Uterus (tissue), 4 donors: ENCODE measurements around the gene SCAF4. TPM values are rescaled to one million over a fixed set of nuclear protein-coding genes. Genes with fewer than 3 reads are reported as not detected.
"Not testable (repeated sequence)": the region's sequence is repeated elsewhere in the genome, so short reads cannot be mapped to it uniquely, and the experiment has no call there.

ENCODE experiments used
- DNase-seq, 2 donors: peaks; one replicate each; pipeline ENCODE4 v3.0.0-alpha.2; 2019 to 2020
- H3K27ac ChIP-seq, 2 donors: fragments of 200-600 bp; sonication (generic); 1 replicate in 1 of 2; 2 replicates in 1 of 2; pipeline ENCODE4 v1.5.1; 2016 to 2018
- H3K27me3 ChIP-seq, 2 donors: fragments of 200-600 bp; sonication (generic); one replicate each; pipeline ENCODE4 v1.5.1; 2018 to 2019; ENCODE audit warnings: control low read depth in 1 of 2
- H3K36me3 ChIP-seq, 2 donors: fragments of 200-600 bp; sonication (generic); one replicate each; pipeline ENCODE4 v1.5.1; 2019; ENCODE audit warnings: control low read depth in 1 of 2
- H3K4me1 ChIP-seq, 2 donors: fragments of 200-600 bp; sonication (generic); one replicate each; pipeline ENCODE4 v1.5.1; 2018 to 2019; ENCODE audit warnings: control low read depth in 1 of 2
- H3K4me3 ChIP-seq, 2 donors: fragments of 200-600 bp; sonication (generic); 1 replicate in 1 of 2; 2 replicates in 1 of 2; pipeline ENCODE4 v1.5.1; 2018 to 2019; ENCODE audit warnings: mild to moderate bottlenecking in 1 of 2
- H3K9me3 ChIP-seq, 2 donors: fragments of 200-600 bp; sonication (generic); one replicate each; pipeline ENCODE4 v1.5.1; 2019; ENCODE audit warnings: control low read depth in 1 of 2
- POLR2A ChIP-seq, 2 donors: fragments of 450-650 bp; IDR thresholded peaks; one replicate each; pipeline ENCODE4 v1.6.1; 2016; ENCODE audit warnings: antibody characterized with exemption in 2 of 2, mild to moderate bottlenecking in 1 of 2, moderate library complexity in 1 of 2
- intact Hi-C: fragments of 100-400 bp; cut with DNase I; formaldehyde crosslinking; loops from one replicate; pipeline ENCODE4 v1.15.1; 2023; ENCODE audit warnings: low total_unique reads
- total RNA-seq, 4 donors: library from RNA; depleted of rRNA in 3 of 4; stranded (reverse); fragments of >200 nt in 3 of 4; gene quantifications; one replicate each; pipeline versions ENCODE4 v1.1.0 to v1.2.4, GENCODE V29; 2014 to 2023
- TF ChIP-seq, protein P1 (sequence below), 4 experiments: fragments of 200-600 bp in 2 of 4; fragments of 450-650 bp in 2 of 4; sonication (generic) in 2 of 4; IDR thresholded peaks; one replicate each; pipeline ENCODE4 v1.5.1; 2016 to 2019; ENCODE audit warnings: antibody characterized with exemption in 4 of 4, mild to moderate bottlenecking in 2 of 4, moderate library complexity in 1 of 4
- donor health status: DM: yes; HTN: yes; CAD: no.

Gene SCAF4
- total RNA-seq, 4 donors from 2014 or later, result 4.9 to 50.5 (median 13.4) TPM

GRCh38 chr21:31668651-31669491 lies 63.0 kb downstream of the SCAF4 start:
- peaks cover 0 to 15% of the 10 kb centered on the region in 2 donors for H3K4me1 ChIP-seq
- no peaks in the 10 kb centered on the region for H3K36me3 ChIP-seq
- intact Hi-C loops, result loop anchor here (10.0 kb wide), 1 partner anchor 726 kb away; the partner anchor contains the start of gene URB1
- no peak for DNase-seq
- no peaks in the 10 kb centered on the region for H3K9me3 ChIP-seq
- no peak overlapping the region for H3K27ac ChIP-seq
- TF ChIP-seq, protein P1, sequence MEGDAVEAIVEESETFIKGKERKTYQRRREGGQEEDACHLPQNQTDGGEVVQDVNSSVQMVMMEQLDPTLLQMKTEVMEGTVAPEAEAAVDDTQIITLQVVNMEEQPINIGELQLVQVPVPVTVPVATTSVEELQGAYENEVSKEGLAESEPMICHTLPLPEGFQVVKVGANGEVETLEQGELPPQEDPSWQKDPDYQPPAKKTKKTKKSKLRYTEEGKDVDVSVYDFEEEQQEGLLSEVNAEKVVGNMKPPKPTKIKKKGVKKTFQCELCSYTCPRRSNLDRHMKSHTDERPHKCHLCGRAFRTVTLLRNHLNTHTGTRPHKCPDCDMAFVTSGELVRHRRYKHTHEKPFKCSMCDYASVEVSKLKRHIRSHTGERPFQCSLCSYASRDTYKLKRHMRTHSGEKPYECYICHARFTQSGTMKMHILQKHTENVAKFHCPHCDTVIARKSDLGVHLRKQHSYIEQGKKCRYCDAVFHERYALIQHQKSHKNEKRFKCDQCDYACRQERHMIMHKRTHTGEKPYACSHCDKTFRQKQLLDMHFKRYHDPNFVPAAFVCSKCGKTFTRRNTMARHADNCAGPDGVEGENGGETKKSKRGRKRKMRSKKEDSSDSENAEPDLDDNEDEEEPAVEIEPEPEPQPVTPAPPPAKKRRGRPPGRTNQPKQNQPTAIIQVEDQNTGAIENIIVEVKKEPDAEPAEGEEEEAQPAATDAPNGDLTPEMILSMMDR (IDR thresholded peaks at IDR 0.05), result no peak
- TF ChIP-seq POLR2A (IDR thresholded peaks at IDR 0.05), result no peak
- H3K4me3 ChIP-seq, result no peak overlapping the region
- no peaks in the 10 kb centered on the region for H3K27me3 ChIP-seq

- TF ChIP-seq, protein P1 (IDR thresholded peaks at IDR 0.05), result no peak
- no peak for TF ChIP-seq POLR2A (IDR thresholded peaks at IDR 0.05)
- H3K36me3 ChIP-seq, result no peaks in the 10 kb centered on the region
- peaks cover 0 to 21% of the 10 kb centered on the region in 2 donors for H3K4me1 ChIP-seq
- intact Hi-C loops, result loop anchor here (10.0 kb wide), 1 partner anchor 727 kb away; the partner anchor contains the start of gene URB1
- H3K27ac ChIP-seq, result no peak overlapping the region
- H3K4me3 ChIP-seq, result no peak overlapping the region
- no peaks in the 10 kb centered on the region for H3K9me3 ChIP-seq
- H3K27me3 ChIP-seq, result no peaks in the 10 kb centered on the region
- DNase-seq, result no peak
Measured at GRCh38 chr21:31667639-31668038, 64.3 kb downstream of the SCAF4 start.

DNA sequence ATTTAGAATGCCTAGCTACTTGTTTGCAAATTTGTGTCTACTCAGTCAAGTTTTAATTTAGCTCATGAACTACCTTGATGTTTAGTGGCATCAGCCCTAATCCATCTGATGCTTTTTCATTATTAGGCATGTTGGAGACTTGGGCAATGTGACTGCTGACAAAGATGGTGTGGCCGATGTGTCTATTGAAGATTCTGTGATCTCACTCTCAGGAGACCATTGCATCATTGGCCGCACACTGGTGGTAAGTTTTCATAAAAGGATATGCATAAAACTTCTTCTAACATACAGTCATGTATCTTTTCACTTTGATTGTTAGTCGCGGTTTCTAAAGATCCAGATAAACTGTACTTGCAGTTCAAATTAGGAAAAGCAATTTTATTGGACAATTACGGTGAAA lies 64.8 kb downstream of the SCAF4 start:
- Histone ChIP-seq H3K4me1 (peaks cover 0 to 23% of the 10 kb centered on the region in 2 donors), H3K36me3 (no peaks in the 10 kb centered on the region), H3K4me3 (no peak overlapping the region), H3K27me3 (no peaks in the 10 kb centered on the region), H3K27ac (no peak overlapping the region), H3K9me3 (no peaks in the 10 kb centered on the region)
- DNase-seq, result no peak
- intact Hi-C loops, result loop anchor here (10.0 kb wide), 1 partner anchor 728 kb away; the partner anchor contains the start of gene URB1
- TF ChIP-seq, protein P1 (IDR thresholded peaks at IDR 0.05), result no peak
- no peak for TF ChIP-seq POLR2A (IDR thresholded peaks at IDR 0.05)

GRCh38 chr21:31666445-31667010 lies 65.4 kb downstream of the SCAF4 start:
- H3K36me3 ChIP-seq, result no peaks in the 10 kb centered on the region
- H3K4me3 ChIP-seq, result no peak overlapping the region
- DNase-seq, result no peak
- intact Hi-C loops, result loop anchor here (10.0 kb wide), 1 partner anchor 728 kb away; the partner anchor contains the start of gene URB1
- H3K27ac ChIP-seq, result no peak overlapping the region
- no peaks in the 10 kb centered on the region for H3K9me3 ChIP-seq
- no peaks in the 10 kb centered on the region for H3K27me3 ChIP-seq
- peaks cover 5 to 29% of the 10 kb centered on the region in 2 donors for H3K4me1 ChIP-seq
- TF ChIP-seq, protein P1 (IDR thresholded peaks at IDR 0.05), result no peak
- TF ChIP-seq POLR2A (IDR thresholded peaks at IDR 0.05), result no peak

GRCh38 chr21:31665869-31666268 lies 66.0 kb downstream of the SCAF4 start:
- H3K9me3 ChIP-seq, H3K4me3 ChIP-seq, H3K36me3 ChIP-seq, H3K27ac ChIP-seq, DNase-seq, H3K27me3 ChIP-seq: not testable (repeated sequence)
- intact Hi-C loops, result loop anchor here (10.0 kb wide), 1 partner anchor 729 kb away; the partner anchor contains the start of gene URB1
- peaks cover 11 to 30% of the 10 kb centered on the region in 2 donors for H3K4me1 ChIP-seq
